ENCODE results near the gene ERCC2.
"Not testable (repeated sequence)": the region's sequence is repeated elsewhere in the genome, so short reads cannot be mapped to it uniquely, and the experiment has no call there.

Gene ERCC2

GRCh38 chr19:45354241-45354842, 16.0 kb downstream of the ERCC2 start:
- DNase-seq (ENCODE audit: low read depth in 2 of 2), result no peak

GRCh38 chr19:45352914-45353796, 17.2 kb downstream of the ERCC2 start:
- DNase-seq (ENCODE audit: low read depth in 2 of 2), result no peak

GRCh38 chr19:45352471-45352870, 17.9 kb downstream of the ERCC2 start:
- DNase-seq (ENCODE audit: low read depth in 2 of 2), result no peak

- no peak for DNase-seq (ENCODE audit: low read depth in 2 of 2)
Observed at GRCh38 chr19:45352062-45352461, 18.3 kb downstream of the ERCC2 start.

GRCh38 chr19:45351401-45351952, 18.9 kb downstream of the ERCC2 start:
- DNase-seq (ENCODE audit: low read depth in 2 of 2), result no peak

GRCh38 chr19:45350477-45351058, 19.8 kb downstream of the ERCC2 start:
- DNase-seq (ENCODE audit: low read depth in 2 of 2), result no peak

- DNase-seq (ENCODE audit: low read depth in 2 of 2), result no peak
Observed at GRCh38 chr19:45349430-45349941, 20.9 kb downstream of the ERCC2 start.

- no peak for DNase-seq (ENCODE audit: low read depth in 2 of 2)
Observed at GRCh38 chr19:45349126-45349415, 21.3 kb downstream of the ERCC2 start.

- no peak for DNase-seq (ENCODE audit: low read depth in 2 of 2)
Observed at GRCh38 chr19:45348367-45349125, 21.8 kb downstream of the ERCC2 start.

- no peak for DNase-seq (ENCODE audit: low read depth in 2 of 2)
Observed at GRCh38 chr19:45347570-45348366, 22.6 kb downstream of the ERCC2 start.

- DNase-seq (ENCODE audit: low read depth in 2 of 2), result no peak
Observed at GRCh38 chr19:45346449-45346848, 23.9 kb downstream of the ERCC2 start.

GRCh38 chr19:45345506-45345860, 24.9 kb downstream of the ERCC2 start:
- DNase-seq (ENCODE audit: low read depth in 2 of 2), result no peak

GRCh38 chr19:45344621-45345505, 25.5 kb downstream of the ERCC2 start:
- DNase-seq (ENCODE audit: low read depth in 2 of 2), result no peak

- no peak for DNase-seq (ENCODE audit: low read depth in 2 of 2)
Observed at GRCh38 chr19:45342911-45343310, 27.5 kb downstream of the ERCC2 start.

GRCh38 chr19:45340899-45341453, 29.4 kb downstream of the ERCC2 start:
- DNase-seq (ENCODE audit: low read depth in 2 of 2), result no peak

GRCh38 chr19:45340232-45340898, 30.0 kb downstream of the ERCC2 start, which contains the start of gene KLC3:
Gene KLC3 (plus strand): TSS chr19:45340750. CDS start chr19:45345542, 4,792 bp downstream.
- DNase-seq (ENCODE audit: low read depth in 2 of 2), result peak in 1 of 2 donors; percentile 14

GRCh38 chr19:45339629-45340028, 30.7 kb downstream of the ERCC2 start:
- DNase-seq (ENCODE audit: low read depth in 2 of 2), result no peak

GRCh38 chr19:45336696-45337251, 33.6 kb downstream of the ERCC2 start:
- DNase-seq (ENCODE audit: low read depth in 2 of 2), result no peak

GRCh38 chr19:45334881-45335280, 35.5 kb downstream of the ERCC2 start:
- DNase-seq (ENCODE audit: low read depth in 2 of 2), result not testable (repeated sequence)

Data from stimulated activated CD8-positive, alpha-beta memory T cell treated with anti-CD3 and anti-CD28 coated beads, Interleukin-7, amount 100 ng/mL, for 4 hours (primary cell).